Measurements from ENCODE around the gene DVL2.

DNA sequence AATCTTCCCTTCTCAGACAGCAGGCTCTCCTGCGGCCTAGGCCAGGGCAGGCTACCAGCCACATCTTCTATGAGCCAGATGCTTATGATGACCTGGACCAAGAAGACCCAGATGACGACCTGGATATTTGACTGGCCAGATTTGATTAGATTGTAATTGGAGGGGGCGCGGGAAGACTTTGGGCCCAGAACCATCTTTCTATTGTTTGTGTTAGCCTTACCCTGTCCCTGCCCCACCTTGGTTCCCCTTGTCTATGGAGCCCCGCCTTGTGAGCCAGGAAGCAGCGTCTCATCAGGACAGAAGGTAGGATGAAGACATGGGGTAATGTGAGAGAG is 25.2 kb upstream of the DVL2 start:
- TF ChIP-seq POLR2A (IDR thresholded peaks at IDR 0.05) (no peak), CTCF (IDR thresholded peaks at IDR 0.05) (no peak)

All from lower leg skin (tissue), 3 donors.